ENCODE data around the gene GLUD1. TPM values are rescaled to one million over a fixed set of nuclear protein-coding genes. Genes with fewer than 3 reads are reported as not detected.
"Not testable (repeated sequence)": the region's sequence is repeated elsewhere in the genome, so short reads cannot be mapped to it uniquely, and the experiment has no call there.

Gene GLUD1
- total RNA-seq, 1 experiment from 2014 or later: 105 TPM

- BruUV-seq (replicated peaks): no TSS peak
- H3F3A ChIP-seq (ENCODE audit: insufficient read depth, low read depth): peaks cover 6% of the 10 kb centered on the region
- DNase-seq: no peak
- ChIA-PET POLR2A (ENCODE audit: unreplicated experiment) (interaction anchor here (0.7 kb wide), 1 partner anchor 9 kb away, joined by 6 read pairs; no protein-coding TSS in a partner anchor), CTCF (no interaction called here)
- no peaks in the 10 kb centered on the region for H3K9me2 ChIP-seq (ENCODE audit: insufficient read depth)
- H3K27ac ChIP-seq: no peak overlapping the region
- H4K20me1 ChIP-seq (ENCODE audit: insufficient read depth): no peaks in the 10 kb centered on the region
- TF ChIP-seq EZH2 (IDR thresholded peaks at IDR 0.05; ENCODE audit: low read depth) (no peak), CTCF (conservative IDR thresholded peaks at IDR 0.05) (no peak)
- no peaks in the 10 kb centered on the region for H3K27me3 ChIP-seq (ENCODE audit: insufficient read depth, low read depth)
- no peaks in the 10 kb centered on the region for H3K9me3 ChIP-seq (ENCODE audit: insufficient read depth, low read depth)
- peaks cover 33% of the 10 kb centered on the region for H3K4me1 ChIP-seq (replicated peaks; ENCODE audit: insufficient read depth)
- H3K36me3 ChIP-seq (ENCODE audit: low read depth): 0 out of 2 replicates have a peak, but pooled peaks cover 3% of the 10 kb centered on the region
- intact Hi-C loops (cut with micrococcal nuclease; ENCODE audit: unreplicated experiment): no loop called here
- peaks cover 81% of the 10 kb centered on the region for H3K79me2 ChIP-seq (ENCODE audit: low read depth)
- H3K4me3 ChIP-seq: no peak overlapping the region
- no peak overlapping the region for H3K4me2 ChIP-seq
- no peak overlapping the region for H2AFZ ChIP-seq
These were observed 9.1 kb downstream of the GLUD1 start for GRCh38 chr10:87085537-87085936.

GRCh38 chr10:87084291-87084782, 10.3 kb downstream of the GLUD1 start:
- H4K20me1 ChIP-seq (ENCODE audit: insufficient read depth); intact Hi-C loops (cut with micrococcal nuclease; ENCODE audit: unreplicated experiment): not testable (repeated sequence)
- POLR2A ChIA-PET (ENCODE audit: unreplicated experiment): interaction anchor here (0.6 kb wide), 1 partner anchor 92 kb away, joined by 3 read pairs; no protein-coding TSS in a partner anchor

GRCh38 chr10:87083576-87084290, 10.9 kb downstream of the GLUD1 start:
- peak overlapping the region; percentile 68 for H3K27ac ChIP-seq
- DNase-seq; H3K9me3 ChIP-seq (ENCODE audit: insufficient read depth, low read depth); H3K36me3 ChIP-seq (ENCODE audit: low read depth); H3K27me3 ChIP-seq (ENCODE audit: insufficient read depth, low read depth); BruUV-seq (replicated peaks); H3K4me3 ChIP-seq; intact Hi-C loops (cut with micrococcal nuclease; ENCODE audit: unreplicated experiment); H3F3A ChIP-seq (ENCODE audit: insufficient read depth, low read depth); H3K9me2 ChIP-seq (ENCODE audit: insufficient read depth); CTCF ChIA-PET; H4K20me1 ChIP-seq (ENCODE audit: insufficient read depth); H2AFZ ChIP-seq: not testable (repeated sequence)
- POLR2A ChIA-PET (ENCODE audit: unreplicated experiment): interaction anchor here (0.6 kb wide), 1 partner anchor 92 kb away, joined by 3 read pairs; no protein-coding TSS in a partner anchor
- H3K4me2 ChIP-seq: peak overlapping the region; percentile 66
- peaks cover 66% of the 10 kb centered on the region for H3K79me2 ChIP-seq (ENCODE audit: low read depth)
- H3K4me1 ChIP-seq (replicated peaks; ENCODE audit: insufficient read depth): peaks cover 27% of the 10 kb centered on the region

More at GRCh38 chr10:87084291-87084782, 10.3 kb downstream of the GLUD1 start:
- Histone ChIP-seq H3K79me2 (ENCODE audit: low read depth) (peaks cover 71% of the 10 kb centered on the region), H3K4me2 (peak overlapping the region; percentile 66), H3K4me1 (replicated peaks; ENCODE audit: insufficient read depth) (peaks cover 27% of the 10 kb centered on the region), H3K27ac (peak overlapping the region; percentile 68)
- H3K36me3 ChIP-seq (ENCODE audit: low read depth); H3K9me2 ChIP-seq (ENCODE audit: insufficient read depth); CTCF ChIA-PET; H3K27me3 ChIP-seq (ENCODE audit: insufficient read depth, low read depth); H3F3A ChIP-seq (ENCODE audit: insufficient read depth, low read depth); H3K9me3 ChIP-seq (ENCODE audit: insufficient read depth, low read depth); H2AFZ ChIP-seq; H3K4me3 ChIP-seq; BruUV-seq (replicated peaks): not testable (repeated sequence)
- DNase-seq: peak in 1 of 2 experiments; percentile 76

- CTCF ChIA-PET: interaction anchor here (0.7 kb wide), 1 partner anchor 667 kb away, joined by 3 read pairs; no protein-coding TSS in a partner anchor
- H3K9me3 ChIP-seq (ENCODE audit: insufficient read depth, low read depth); H2AFZ ChIP-seq; H3K36me3 ChIP-seq (ENCODE audit: low read depth); intact Hi-C loops (cut with micrococcal nuclease; ENCODE audit: unreplicated experiment); H3K9me2 ChIP-seq (ENCODE audit: insufficient read depth); H3K4me3 ChIP-seq; H3F3A ChIP-seq (ENCODE audit: insufficient read depth, low read depth); H4K20me1 ChIP-seq (ENCODE audit: insufficient read depth); BruUV-seq (replicated peaks); H3K27me3 ChIP-seq (ENCODE audit: insufficient read depth, low read depth): not testable (repeated sequence)
- POLR2A ChIA-PET (ENCODE audit: unreplicated experiment): interaction anchor here (0.6 to 0.8 kb wide), 3 partner anchors 11 to 547 kb away, joined by 3 to 6 read pairs (median 3); no protein-coding TSS in a partner anchor
- peaks cover 51% of the 10 kb centered on the region for H3K79me2 ChIP-seq (ENCODE audit: low read depth)
- DNase-seq: peak; percentile 15 to 78
- H3K4me1 ChIP-seq (replicated peaks; ENCODE audit: insufficient read depth): peaks cover 27% of the 10 kb centered on the region
- H3K4me2 ChIP-seq: peak overlapping the region; percentile 36; the same call in 1 of the 2 replicates
- peak overlapping the region; percentile 68 for H3K27ac ChIP-seq
These were observed 12.4 kb downstream of the GLUD1 start for GRCh38 chr10:87082219-87082618.

GRCh38 chr10:87081574-87081973, 13.1 kb downstream of the GLUD1 start:
- H3K9me3 ChIP-seq (ENCODE audit: insufficient read depth, low read depth); H3K9me2 ChIP-seq (ENCODE audit: insufficient read depth); H3K4me2 ChIP-seq; BruUV-seq (replicated peaks); intact Hi-C loops (cut with micrococcal nuclease; ENCODE audit: unreplicated experiment); H3K27me3 ChIP-seq (ENCODE audit: insufficient read depth, low read depth); H3F3A ChIP-seq (ENCODE audit: insufficient read depth, low read depth); H3K4me3 ChIP-seq; H3K36me3 ChIP-seq (ENCODE audit: low read depth); H4K20me1 ChIP-seq (ENCODE audit: insufficient read depth); H2AFZ ChIP-seq; DNase-seq: not testable (repeated sequence)
- Histone ChIP-seq H3K4me1 (replicated peaks; ENCODE audit: insufficient read depth) (peaks cover 27% of the 10 kb centered on the region), H3K79me2 (ENCODE audit: low read depth) (peaks cover 46% of the 10 kb centered on the region), H3K27ac (peak overlapping the region; percentile 68; the same call in 1 of the 2 replicates)
- ChIA-PET CTCF (interaction anchor here (0.7 kb wide), 1 partner anchor 667 kb away, joined by 3 read pairs; no protein-coding TSS in a partner anchor), POLR2A (ENCODE audit: unreplicated experiment) (interaction anchor here (0.8 kb wide), 1 partner anchor 11 kb away, joined by 3 read pairs; no protein-coding TSS in a partner anchor)

- H3F3A ChIP-seq (ENCODE audit: insufficient read depth, low read depth); CTCF ChIA-PET; H3K27ac ChIP-seq; POLR2A ChIA-PET (ENCODE audit: unreplicated experiment); H2AFZ ChIP-seq; DNase-seq; BruUV-seq (replicated peaks); H3K9me3 ChIP-seq (ENCODE audit: insufficient read depth, low read depth); H3K36me3 ChIP-seq (ENCODE audit: low read depth); H3K9me2 ChIP-seq (ENCODE audit: insufficient read depth); H4K20me1 ChIP-seq (ENCODE audit: insufficient read depth); intact Hi-C loops (cut with micrococcal nuclease; ENCODE audit: unreplicated experiment); H3K27me3 ChIP-seq (ENCODE audit: insufficient read depth, low read depth); H3K4me2 ChIP-seq; H3K4me3 ChIP-seq: not testable (repeated sequence)
- Histone ChIP-seq H3K4me1 (replicated peaks; ENCODE audit: insufficient read depth) (peaks cover 27% of the 10 kb centered on the region), H3K79me2 (ENCODE audit: low read depth) (peaks cover 37% of the 10 kb centered on the region)
These were observed 14.0 kb downstream of the GLUD1 start for GRCh38 chr10:87080621-87081020.

All from PC-9 (cell line).